ENCODE measurements around the gene EIF4E. TPM values are rescaled to one million over a fixed set of nuclear protein-coding genes. Genes with fewer than 3 reads are reported as not detected.

The EIF4E gene
- 128 and 160 TPM in 2 replicates for total RNA-seq (ENCODE audit: low replicate concordance)

- DNase-seq (ENCODE audit: low read depth) = peak; percentile 99
- H3K4me3 ChIP-seq (ENCODE audit: low read depth, low read length) = peak within 1 kb of the TSS; percentile 94
- peak; percentile 25 for TF ChIP-seq CTCF (IDR thresholded peaks at IDR 0.05; ENCODE audit: insufficient read depth, low read length)
These were observed at the start of gene EIF4E for GRCh38 chr4:98928505-98929340. TSS of gene EIF4E (minus strand) at chr4:98929133. CDS start at chr4:98929112, 21 bp downstream.

GRCh38 chr4:98977557-98977956 lies 48.6 kb upstream of the EIF4E start:
- no peak for TF ChIP-seq CTCF (IDR thresholded peaks at IDR 0.05; ENCODE audit: insufficient read depth, low read length)
- DNase-seq (ENCODE audit: low read depth) = peak; percentile 53
- no peak overlapping the region for H3K4me3 ChIP-seq (ENCODE audit: low read depth, low read length)

GRCh38 chr4:98976716-98977115 lies 47.8 kb upstream of the EIF4E start:
- peak; percentile 63 for DNase-seq (ENCODE audit: low read depth)
- TF ChIP-seq CTCF (IDR thresholded peaks at IDR 0.05; ENCODE audit: insufficient read depth, low read length) = no peak
- H3K4me3 ChIP-seq (ENCODE audit: low read depth, low read length) = no peak overlapping the region

- DNase-seq (ENCODE audit: low read depth) = peak; percentile 65
- H3K4me3 ChIP-seq (ENCODE audit: low read depth, low read length) = no peak overlapping the region
- no peak for TF ChIP-seq CTCF (IDR thresholded peaks at IDR 0.05; ENCODE audit: insufficient read depth, low read length)
These were observed 41.2 kb upstream of the EIF4E start for GRCh38 chr4:98969878-98970785.

- DNase-seq (ENCODE audit: low read depth) = no peak
- no peak for TF ChIP-seq CTCF (IDR thresholded peaks at IDR 0.05; ENCODE audit: insufficient read depth, low read length)
- H3K4me3 ChIP-seq (ENCODE audit: low read depth, low read length) = no peak overlapping the region
These were observed 38.9 kb upstream of the EIF4E start for GRCh38 chr4:98967786-98968329.

GRCh38 chr4:98966926-98967325 lies 38.0 kb upstream of the EIF4E start:
- no peak for TF ChIP-seq CTCF (IDR thresholded peaks at IDR 0.05; ENCODE audit: insufficient read depth, low read length)
- DNase-seq (ENCODE audit: low read depth) = no peak
- H3K4me3 ChIP-seq (ENCODE audit: low read depth, low read length) = no peak overlapping the region
